ENCODE data around the gene SHC2. TPM values are rescaled to one million over a fixed set of nuclear protein-coding genes. Genes with fewer than 3 reads are reported as not detected.

SHC2 gene
- total and polyA plus RNA-seq, 9 of the 15 experiments (the other 6 are each of a cell fraction or from before 2014, with no cell fraction given) = 0.14 to 0.36 (median 0.17) TPM; not detected in 5

- TF ChIP-seq, protein P1, sequence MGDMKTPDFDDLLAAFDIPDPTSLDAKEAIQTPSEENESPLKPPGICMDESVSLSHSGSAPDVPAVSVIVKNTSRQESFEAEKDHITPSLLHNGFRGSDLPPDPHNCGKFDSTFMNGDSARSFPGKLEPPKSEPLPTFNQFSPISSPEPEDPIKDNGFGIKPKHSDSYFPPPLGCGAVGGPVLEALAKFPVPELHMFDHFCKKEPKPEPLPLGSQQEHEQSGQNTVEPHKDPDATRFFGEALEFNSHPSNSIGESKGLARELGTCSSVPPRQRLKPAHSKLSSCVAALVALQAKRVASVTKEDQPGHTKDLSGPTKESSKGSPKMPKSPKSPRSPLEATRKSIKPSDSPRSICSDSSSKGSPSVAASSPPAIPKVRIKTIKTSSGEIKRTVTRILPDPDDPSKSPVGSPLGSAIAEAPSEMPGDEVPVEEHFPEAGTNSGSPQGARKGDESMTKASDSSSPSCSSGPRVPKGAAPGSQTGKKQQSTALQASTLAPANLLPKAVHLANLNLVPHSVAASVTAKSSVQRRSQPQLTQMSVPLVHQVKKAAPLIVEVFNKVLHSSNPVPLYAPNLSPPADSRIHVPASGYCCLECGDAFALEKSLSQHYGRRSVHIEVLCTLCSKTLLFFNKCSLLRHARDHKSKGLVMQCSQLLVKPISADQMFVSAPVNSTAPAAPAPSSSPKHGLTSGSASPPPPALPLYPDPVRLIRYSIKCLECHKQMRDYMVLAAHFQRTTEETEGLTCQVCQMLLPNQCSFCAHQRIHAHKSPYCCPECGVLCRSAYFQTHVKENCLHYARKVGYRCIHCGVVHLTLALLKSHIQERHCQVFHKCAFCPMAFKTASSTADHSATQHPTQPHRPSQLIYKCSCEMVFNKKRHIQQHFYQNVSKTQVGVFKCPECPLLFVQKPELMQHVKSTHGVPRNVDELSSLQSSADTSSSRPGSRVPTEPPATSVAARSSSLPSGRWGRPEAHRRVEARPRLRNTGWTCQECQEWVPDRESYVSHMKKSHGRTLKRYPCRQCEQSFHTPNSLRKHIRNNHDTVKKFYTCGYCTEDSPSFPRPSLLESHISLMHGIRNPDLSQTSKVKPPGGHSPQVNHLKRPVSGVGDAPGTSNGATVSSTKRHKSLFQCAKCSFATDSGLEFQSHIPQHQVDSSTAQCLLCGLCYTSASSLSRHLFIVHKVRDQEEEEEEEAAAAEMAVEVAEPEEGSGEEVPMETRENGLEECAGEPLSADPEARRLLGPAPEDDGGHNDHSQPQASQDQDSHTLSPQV (IDR thresholded peaks at IDR 0.05) = no peak
- TF ChIP-seq ILK (tag; IDR thresholded peaks at IDR 0.05; ENCODE audit: borderline replicate concordance, low read depth) = no peak
- no peak for TF ChIP-seq RCOR1 (IDR thresholded peaks at IDR 0.05; ENCODE audit: borderline replicate concordance in 1 of 2, low read depth in 2 of 2, low read length in 2 of 2)
- TF ChIP-seq GABPB1 (CRISPR knock-in tag; IDR thresholded peaks at IDR 0.05) = no peak
- no peak for TF ChIP-seq CEBPG (CRISPR knock-in tag; IDR thresholded peaks at IDR 0.05)
- TF ChIP-seq CEBPG (tag; conservative IDR thresholded peaks at IDR 0.05 in 1 of 2, IDR thresholded peaks at IDR 0.05 in 1 of 2) = no peak
- TF ChIP-seq ZNF431 (CRISPR knock-in tag; IDR thresholded peaks at IDR 0.05) = no peak
- TF ChIP-seq NR3C1 (CRISPR knock-in tag; IDR thresholded peaks at IDR 0.05) = no peak
These were observed 5.7 kb downstream of the SHC2 start (continued) for GRCh38 chr19:455031-455705.

All from K562 (cell line).